PC-9 (cell line): ENCODE measurements around the gene LNX2. TPM values are rescaled to one million over a fixed set of nuclear protein-coding genes. Genes with fewer than 3 reads are reported as not detected.

Experiments
- BruUV-seq: library from RNA; stranded (reverse); fragments of 400-500 nt; replicated peaks from 2 replicates; lab custom pipeline; 2021; lab: Mats Ljungman, UMichigan
- CTCF ChIA-PET: fragments of 300-600 bp; sonication (Branson Sonifier 250); formaldehyde crosslinking; loops from one replicate; lab custom pipeline; 2022; ENCODE audit warnings: antibody characterized with exemption; lab: Charles Lee
- POLR2A ChIA-PET: fragments of 300-600 bp; sonication (Branson Sonifier 250); formaldehyde crosslinking; loops from one replicate; lab custom pipeline; 2022; ENCODE audit warnings: antibody characterized with exemption; ENCODE audit not compliant: unreplicated experiment; lab: Charles Lee
- DNase-seq, 2 experiments: peaks; one replicate each; pipeline versions ENCODE4 v3.0.0 to v3.0.0-alpha.2; 2015 to 2022; ENCODE audit warnings: mixed read lengths in 1 of 2
- H2AFZ ChIP-seq: fragments of 200-600 bp; sonication (generic); 2 replicates; pipeline ENCODE4 v1.8.1; 2017; ENCODE audit warnings: antibody characterized with exemption
- H3F3A ChIP-seq: fragments of 200-600 bp; sonication (generic); 2 replicates; pipeline ENCODE4 v1.8.1; 2017; ENCODE audit warnings: antibody characterized with exemption, mild to moderate bottlenecking, low read depth; ENCODE audit not compliant: insufficient read depth
- H3K27ac ChIP-seq: fragments of 200-600 bp; sonication (generic); 2 replicates; pipeline ENCODE4 v1.6.1; 2016; ENCODE audit warnings: mixed run types
- H3K27me3 ChIP-seq: fragments of 200-600 bp; sonication (generic); 2 replicates; pipeline ENCODE4 v1.6.1; 2016; ENCODE audit warnings: low read depth, mixed run types; ENCODE audit not compliant: insufficient read depth
- H3K36me3 ChIP-seq: fragments of 200-600 bp; sonication (generic); 2 replicates; pipeline ENCODE4 v1.6.1; 2016; ENCODE audit warnings: low read depth, mixed run types
- H3K4me1 ChIP-seq: fragments of 200-600 bp; sonication (generic); replicated peaks from 2 replicates; pipeline ENCODE4 v1.6.1; 2016; ENCODE audit warnings: mixed run types; ENCODE audit not compliant: insufficient read depth
- H3K4me2 ChIP-seq: fragments of 200-600 bp; sonication (generic); 2 replicates; pipeline ENCODE4 v1.6.1; 2017; ENCODE audit warnings: mixed run types
- H3K4me3 ChIP-seq: fragments of 200-600 bp; sonication (generic); 2 replicates; pipeline ENCODE4 v1.6.1; 2016; ENCODE audit warnings: mixed run types
- H3K79me2 ChIP-seq: fragments of 200-600 bp; sonication (generic); 2 replicates; pipeline ENCODE4 v1.6.1; 2017; ENCODE audit warnings: low read depth, mixed run types
- H3K9me2 ChIP-seq: fragments of 200-600 bp; sonication (generic); 2 replicates; pipeline ENCODE4 v1.8.1; 2017; ENCODE audit warnings: mild to moderate bottlenecking; ENCODE audit not compliant: insufficient read depth
- H3K9me3 ChIP-seq: fragments of 200-600 bp; sonication (generic); 2 replicates; pipeline ENCODE4 v1.8.1; 2016; ENCODE audit warnings: low read depth; ENCODE audit not compliant: insufficient read depth
- H4K20me1 ChIP-seq: fragments of 200-600 bp; sonication (generic); 2 replicates; pipeline ENCODE4 v1.8.1; 2017; ENCODE audit not compliant: insufficient read depth
- EZH2 ChIP-seq: fragments of 200-600 bp; sonication (generic); IDR thresholded peaks from 2 replicates; pipeline ENCODE4 v1.8.0; 2017; ENCODE audit warnings: antibody characterized with exemption, low read depth
- intact Hi-C: fragments of 100-400 bp; cut with micrococcal nuclease; formaldehyde crosslinking; loops from one replicate; pipeline ENCODE4 v1.10.0; 2022; ENCODE audit not compliant: unreplicated experiment
- total RNA-seq: library from RNA; stranded (reverse); gene quantifications from 2 replicates; pipeline ENCODE4 v1.2.3, GENCODE V29; 2021
- TF ChIP-seq, protein P1 (sequence below): fragments of 200-600 bp; sonication (generic); conservative IDR thresholded peaks from 2 replicates; pipeline ENCODE4 v1.6.1; 2017; ENCODE audit warnings: mixed run types, antibody characterized with exemption, mild to moderate bottlenecking, moderate library complexity

LNX2 gene
- total RNA-seq, 1 experiment from 2014 or later: 7.0 TPM

DNA sequence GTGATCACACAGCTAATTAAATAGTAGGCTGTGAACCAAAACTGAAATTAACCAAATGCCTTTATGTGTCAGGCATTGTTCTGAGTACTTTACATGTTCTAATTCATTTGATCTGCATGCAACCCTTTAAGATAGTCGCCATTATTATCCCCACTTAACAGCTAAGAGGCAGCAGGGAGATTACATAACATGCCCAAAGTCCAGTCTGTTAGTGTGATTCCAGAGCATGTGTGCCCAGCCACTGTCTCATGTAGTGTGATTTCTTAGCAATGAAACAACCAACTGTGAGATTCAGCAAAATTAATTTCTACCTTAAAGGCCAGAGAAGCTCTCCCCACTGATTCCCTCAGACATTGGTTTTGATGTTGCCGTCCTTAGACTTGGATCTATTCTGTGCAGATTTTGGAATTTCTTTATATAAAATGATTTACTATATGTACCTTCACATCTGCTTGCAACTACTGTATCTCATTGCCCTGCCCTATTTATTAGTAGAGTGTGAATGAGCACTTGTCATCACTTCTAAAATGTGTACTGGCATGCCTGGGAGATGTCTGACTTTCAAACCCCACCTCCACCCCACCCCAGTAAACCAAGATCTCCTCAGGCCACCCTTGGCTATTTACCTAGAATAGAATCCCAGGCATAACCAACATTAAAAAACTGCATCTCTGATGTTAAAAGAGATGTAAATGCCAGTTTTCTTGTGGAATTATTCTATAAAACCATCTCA lies 42.6 kb upstream of the LNX2 start:
- no peak overlapping the region for H2AFZ ChIP-seq
- H3K36me3 ChIP-seq: no peaks in the 10 kb centered on the region; the same call in 1 of the 2 replicates
- peaks cover 10% of the 10 kb centered on the region for H3K79me2 ChIP-seq
- ChIA-PET CTCF (no interaction called here), POLR2A (no interaction called here)
- no TSS peak for BruUV-seq
- no peak overlapping the region for H3K4me2 ChIP-seq
- TF ChIP-seq EZH2: no peak
- TF ChIP-seq, protein P1, sequence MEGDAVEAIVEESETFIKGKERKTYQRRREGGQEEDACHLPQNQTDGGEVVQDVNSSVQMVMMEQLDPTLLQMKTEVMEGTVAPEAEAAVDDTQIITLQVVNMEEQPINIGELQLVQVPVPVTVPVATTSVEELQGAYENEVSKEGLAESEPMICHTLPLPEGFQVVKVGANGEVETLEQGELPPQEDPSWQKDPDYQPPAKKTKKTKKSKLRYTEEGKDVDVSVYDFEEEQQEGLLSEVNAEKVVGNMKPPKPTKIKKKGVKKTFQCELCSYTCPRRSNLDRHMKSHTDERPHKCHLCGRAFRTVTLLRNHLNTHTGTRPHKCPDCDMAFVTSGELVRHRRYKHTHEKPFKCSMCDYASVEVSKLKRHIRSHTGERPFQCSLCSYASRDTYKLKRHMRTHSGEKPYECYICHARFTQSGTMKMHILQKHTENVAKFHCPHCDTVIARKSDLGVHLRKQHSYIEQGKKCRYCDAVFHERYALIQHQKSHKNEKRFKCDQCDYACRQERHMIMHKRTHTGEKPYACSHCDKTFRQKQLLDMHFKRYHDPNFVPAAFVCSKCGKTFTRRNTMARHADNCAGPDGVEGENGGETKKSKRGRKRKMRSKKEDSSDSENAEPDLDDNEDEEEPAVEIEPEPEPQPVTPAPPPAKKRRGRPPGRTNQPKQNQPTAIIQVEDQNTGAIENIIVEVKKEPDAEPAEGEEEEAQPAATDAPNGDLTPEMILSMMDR: no peak
- H4K20me1 ChIP-seq: no peaks in the 10 kb centered on the region
- DNase-seq: no peak
- no peaks in the 10 kb centered on the region for H3K9me3 ChIP-seq
- no peak overlapping the region for H3K27ac ChIP-seq
- H3K4me1 ChIP-seq: peaks cover 13% of the 10 kb centered on the region
- H3K9me2 ChIP-seq: no peaks in the 10 kb centered on the region
- H3K27me3 ChIP-seq: no peaks in the 10 kb centered on the region
- H3F3A ChIP-seq: peaks cover 7% of the 10 kb centered on the region
- H3K4me3 ChIP-seq: no peak overlapping the region
- intact Hi-C loops: no loop called here

DNA sequence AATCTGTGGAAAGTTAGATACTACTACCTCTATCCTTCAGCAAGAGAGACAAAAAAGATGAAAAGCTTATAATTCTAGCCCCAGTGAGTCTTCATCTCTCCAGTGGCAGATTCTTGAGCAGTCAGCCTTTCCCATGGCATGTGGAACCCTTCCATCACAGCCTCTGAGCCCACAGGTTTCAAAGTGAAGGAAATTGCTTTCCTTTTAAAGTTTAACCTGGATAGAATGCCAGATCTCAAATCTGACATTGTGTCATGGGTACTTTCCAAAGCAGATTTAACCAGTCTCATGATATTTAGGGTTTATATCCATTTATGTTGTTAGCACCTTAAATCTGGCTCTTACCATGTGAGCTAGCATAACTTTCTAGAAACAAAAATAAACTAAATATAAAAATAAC lies 40.7 kb upstream of the LNX2 start:
- ChIA-PET CTCF (no interaction called here), POLR2A (interaction anchor here (0.6 kb wide), 1 partner anchor 55 kb away, joined by 8 read pairs; no protein-coding TSS in a partner anchor)
- no peaks in the 10 kb centered on the region for H3K9me3 ChIP-seq
- H3K79me2 ChIP-seq: peaks cover 15% of the 10 kb centered on the region
- no peaks in the 10 kb centered on the region; the same call in 1 of the 2 replicates for H3K36me3 ChIP-seq
- H3K27me3 ChIP-seq: no peaks in the 10 kb centered on the region
- H2AFZ ChIP-seq: no peak overlapping the region
- peaks cover 30% of the 10 kb centered on the region for H3K4me1 ChIP-seq
- no peak overlapping the region for H3K4me2 ChIP-seq
- H3K27ac ChIP-seq: no peak overlapping the region
- no peaks in the 10 kb centered on the region for H3K9me2 ChIP-seq
- DNase-seq: no peak
- H3K4me3 ChIP-seq: no peak overlapping the region
- TF ChIP-seq, protein P1: no peak
- TF ChIP-seq EZH2: no peak
- peaks cover 7% of the 10 kb centered on the region for H3F3A ChIP-seq
- no peaks in the 10 kb centered on the region for H4K20me1 ChIP-seq
- no TSS peak for BruUV-seq
- intact Hi-C loops: no loop called here

GRCh38 chr13:27660511-27660910 lies 40.2 kb upstream of the LNX2 start:
- Histone ChIP-seq H3K9me2 (no peaks in the 10 kb centered on the region), H3K36me3 (peaks cover 1% of the 10 kb centered on the region; the same call in 1 of the 2 replicates), H3F3A (peaks cover 7% of the 10 kb centered on the region), H3K4me3 (no peak overlapping the region), H4K20me1 (no peaks in the 10 kb centered on the region), H3K4me1 (peaks cover 33% of the 10 kb centered on the region), H3K4me2 (no peak overlapping the region), H3K79me2 (peaks cover 15% of the 10 kb centered on the region), H2AFZ (no peak overlapping the region), H3K27me3 (no peaks in the 10 kb centered on the region), H3K9me3 (no peaks in the 10 kb centered on the region), H3K27ac (no peak overlapping the region)
- DNase-seq: no peak
- no TSS peak for BruUV-seq
- ChIA-PET POLR2A (interaction anchor here (0.6 kb wide), 1 partner anchor 56 kb away, joined by 8 read pairs; no protein-coding TSS in a partner anchor), CTCF (no interaction called here)
- intact Hi-C loops: no loop called here
- no peak for TF ChIP-seq EZH2
